Measurements from ENCODE around the gene TBC1D20. TPM values are rescaled to one million over a fixed set of nuclear protein-coding genes. Genes with fewer than 3 reads are reported as not detected.
A peak's percentile ranks its signal among the peaks of the same experiment; 100 is the strongest.

The TBC1D20 gene
- total RNA-seq, 4 donors from 2014 or later: 28.9 to 39.0 (median 34.0) TPM

GRCh38 chr20:406200-407132, 55.9 kb downstream of the TBC1D20 start:
- TF ChIP-seq CTCF (IDR thresholded peaks at IDR 0.05 in 4 of 5, conservative IDR thresholded peaks at IDR 0.05 in 1 of 5) (no peak), POLR2A (IDR thresholded peaks at IDR 0.05) (no peak)
- intact Hi-C loops (cut with DNase I; ENCODE audit: low total_unique reads) (loop anchor here (1.0 to 5.0 kb wide), 5 partner anchors 54 to 246 kb away; partner anchors contain the start of genes CSNK2A1, SRXN1 and TBC1D20), in situ Hi-C loops (cut with MboI; ENCODE audit: low sequenced_read_pairs in 4 of 4) (no loop called here)
- DNase-seq (no peak), ATAC-seq (no peak)
- Histone ChIP-seq H3K27me3 (no peaks in the 10 kb centered on the region), H3K9me3 (no peaks in the 10 kb centered on the region), H3K36me3 (no peaks in the 10 kb centered on the region), H3K4me3 (no peak overlapping the region), H3K4me1 (peaks cover 25 to 26% of the 10 kb centered on the region in 2 donors), H3K27ac (peak overlapping the region in 3 of 4 donors; percentile 95 to 98 (median 97))

DNA sequence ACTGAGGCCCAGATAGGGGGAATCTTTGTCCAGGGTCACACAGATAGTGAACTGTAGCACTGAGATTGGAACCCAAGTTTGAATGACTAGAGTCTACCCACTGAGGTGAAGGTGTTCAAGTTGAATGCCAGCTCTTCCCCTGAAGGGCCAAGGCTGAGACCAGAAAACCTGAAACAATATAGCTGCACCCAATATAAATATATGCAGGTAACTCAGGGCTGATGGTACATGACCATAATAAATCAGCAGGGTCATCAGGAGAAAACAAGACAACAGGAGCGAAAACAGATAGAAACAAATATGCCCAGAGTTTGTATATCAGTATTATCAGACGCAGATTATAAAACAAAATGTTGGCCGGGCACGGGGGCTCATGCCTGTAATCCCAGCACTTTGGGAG, 58.2 kb downstream of the TBC1D20 start:
- Histone ChIP-seq H3K27ac (no peak overlapping the region), H3K4me1 (peaks cover 8 to 12% of the 10 kb centered on the region in 2 donors), H3K27me3 (no peaks in the 10 kb centered on the region), H3K9me3 (no peaks in the 10 kb centered on the region), H3K36me3 (no peaks in the 10 kb centered on the region), H3K4me3 (no peak overlapping the region)
- intact Hi-C loops (cut with DNase I; ENCODE audit: low total_unique reads): no loop called here
- ATAC-seq (no peak), DNase-seq (no peak)
- TF ChIP-seq POLR2A (IDR thresholded peaks at IDR 0.05) (no peak), CTCF (IDR thresholded peaks at IDR 0.05 in 4 of 5, conservative IDR thresholded peaks at IDR 0.05 in 1 of 5) (no peak)
- in situ Hi-C loops (cut with MboI; ENCODE audit: low sequenced_read_pairs in 4 of 4): loop anchor here in 1 of 4 donors (5.0 kb wide), 1 partner anchor 78 kb away; no protein-coding TSS in a partner anchor

- Histone ChIP-seq H3K9me3 (no peaks in the 10 kb centered on the region), H3K27ac (no peak overlapping the region), H3K4me1 (peaks cover 4 to 7% of the 10 kb centered on the region in 2 donors), H3K36me3 (no peaks in the 10 kb centered on the region), H3K27me3 (no peaks in the 10 kb centered on the region), H3K4me3 (no peak overlapping the region)
- intact Hi-C loops (cut with DNase I; ENCODE audit: low total_unique reads): no loop called here
- DNase-seq (no peak), ATAC-seq (no peak)
- in situ Hi-C loops (cut with MboI; ENCODE audit: low sequenced_read_pairs in 4 of 4): loop anchor here in 1 of 4 donors (5.0 kb wide), 1 partner anchor 79 kb away; no protein-coding TSS in a partner anchor
- no peak for TF ChIP-seq POLR2A (IDR thresholded peaks at IDR 0.05)
Measured at GRCh38 chr20:403582-403957, 58.8 kb downstream of the TBC1D20 start.

GRCh38 chr20:402898-403581, 59.3 kb downstream of the TBC1D20 start:
- DNase-seq (no peak), ATAC-seq (no peak)
- Histone ChIP-seq H3K36me3 (no peaks in the 10 kb centered on the region), H3K27me3 (no peaks in the 10 kb centered on the region), H3K4me1 (peaks cover 4 to 7% of the 10 kb centered on the region in 2 donors), H3K9me3 (no peaks in the 10 kb centered on the region), H3K27ac (no peak overlapping the region), H3K4me3 (no peak overlapping the region)
- intact Hi-C loops (cut with DNase I; ENCODE audit: low total_unique reads): no loop called here
- in situ Hi-C loops (cut with MboI; ENCODE audit: low sequenced_read_pairs in 4 of 4): loop anchor here in 1 of 4 donors (5.0 kb wide), 1 partner anchor 79 kb away; no protein-coding TSS in a partner anchor
- no peak for TF ChIP-seq CTCF (IDR thresholded peaks at IDR 0.05 in 4 of 5, conservative IDR thresholded peaks at IDR 0.05 in 1 of 5)
- no peak for TF ChIP-seq POLR2A (IDR thresholded peaks at IDR 0.05)

GRCh38 chr20:402496-402885, 59.8 kb downstream of the TBC1D20 start:
- ATAC-seq (no peak), DNase-seq (no peak)
- Histone ChIP-seq H3K27me3 (no peaks in the 10 kb centered on the region), H3K4me3 (no peak overlapping the region), H3K4me1 (peaks cover 4 to 7% of the 10 kb centered on the region in 2 donors), H3K27ac (no peak overlapping the region), H3K9me3 (no peaks in the 10 kb centered on the region), H3K36me3 (no peaks in the 10 kb centered on the region)
- TF ChIP-seq POLR2A (IDR thresholded peaks at IDR 0.05) (no peak), CTCF (IDR thresholded peaks at IDR 0.05 in 4 of 5, conservative IDR thresholded peaks at IDR 0.05 in 1 of 5) (no peak)
- intact Hi-C loops (cut with DNase I; ENCODE audit: low total_unique reads) (no loop called here), in situ Hi-C loops (cut with MboI; ENCODE audit: low sequenced_read_pairs in 4 of 4) (loop anchor here in 1 of 4 donors (5.0 kb wide), 1 partner anchor 80 kb away; no protein-coding TSS in a partner anchor)

Measured in gastrocnemius medialis (tissue), 4 donors.